ENCODE results near the gene DPY19L1. TPM values are rescaled to one million over a fixed set of nuclear protein-coding genes. Genes with fewer than 3 reads are reported as not detected.
"Not testable (repeated sequence)": the region's sequence is repeated elsewhere in the genome, so short reads cannot be mapped to it uniquely, and the experiment has no call there.

DPY19L1 gene
- total RNA-seq, 1 donor from 2014 or later, result 48.2 TPM

DNA sequence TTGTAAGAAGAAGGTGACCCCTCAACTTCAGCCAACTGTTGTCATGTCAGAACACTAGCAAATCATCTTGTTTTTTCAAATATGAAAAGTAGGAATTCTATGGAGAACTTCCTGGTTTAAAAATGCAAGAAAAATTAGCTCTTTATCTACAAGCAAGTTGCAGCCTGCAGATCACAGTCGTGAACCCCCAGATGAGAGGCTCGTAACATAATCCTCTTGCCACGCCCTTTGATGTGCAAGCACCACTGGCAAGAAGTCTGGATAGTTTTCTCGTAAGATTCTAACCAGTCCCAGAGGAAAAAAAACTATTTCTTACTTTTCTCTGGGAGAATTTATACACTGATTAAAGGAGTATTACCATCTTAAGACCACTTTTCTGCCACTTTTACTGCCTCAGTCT, 132.3 kb downstream of the DPY19L1 start:
- H3K27ac Mint-ChIP-seq, result no peak overlapping the region
- no peak overlapping the region for H2AFZ ChIP-seq (replicated peaks)
- H3K9me3 Mint-ChIP-seq, result peaks cover 8% of the 10 kb centered on the region
- H3K4me3 Mint-ChIP-seq, result no peak overlapping the region
- H3K4me2 ChIP-seq, result no peak overlapping the region
- H3K27ac ChIP-seq, result no peak overlapping the region
- peaks cover 3% of the 10 kb centered on the region for H3K4me1 Mint-ChIP-seq
- DNase-seq (ENCODE audit: low spot score), result no peak
- no peaks in the 10 kb centered on the region for H3K9me3 ChIP-seq (ENCODE audit: low read depth)
- peaks cover 5% of the 10 kb centered on the region for H3K27me3 Mint-ChIP-seq (ENCODE audit: insufficient read depth, low read depth)
- H3K9ac ChIP-seq, result no peak overlapping the region
- H3K4me1 ChIP-seq, result peaks cover 4% of the 10 kb centered on the region
- H3K79me2 ChIP-seq (ENCODE audit: low read depth), result no peaks in the 10 kb centered on the region
- H3K36me3 ChIP-seq, result no peaks in the 10 kb centered on the region
- H4K20me1 ChIP-seq (ENCODE audit: low read depth), result no peaks in the 10 kb centered on the region
- no peaks in the 10 kb centered on the region for H3K36me3 Mint-ChIP-seq
- no peak for TF ChIP-seq EZH2phosphoT487 (IDR thresholded peaks at IDR 0.05)
- no peaks in the 10 kb centered on the region for H3K27me3 ChIP-seq
- H3K4me3 ChIP-seq, result no peak overlapping the region
- H3F3A ChIP-seq (ENCODE audit: low read depth), result no peaks in the 10 kb centered on the region

GRCh38 chr7:34903921-34904320, 133.4 kb downstream of the DPY19L1 start:
- not testable (repeated sequence) for H3K4me3 Mint-ChIP-seq; H3K79me2 ChIP-seq (ENCODE audit: low read depth); H3K4me1 Mint-ChIP-seq; H3K27ac ChIP-seq; H3F3A ChIP-seq (ENCODE audit: low read depth); H3K36me3 Mint-ChIP-seq; H3K27me3 Mint-ChIP-seq (ENCODE audit: insufficient read depth, low read depth); H3K9me3 Mint-ChIP-seq; H3K27me3 ChIP-seq; H2AFZ ChIP-seq (replicated peaks); H4K20me1 ChIP-seq (ENCODE audit: low read depth); H3K9me3 ChIP-seq (ENCODE audit: low read depth); H3K4me3 ChIP-seq; DNase-seq (ENCODE audit: low spot score); H3K4me2 ChIP-seq; H3K9ac ChIP-seq; H3K27ac Mint-ChIP-seq; H3K4me1 ChIP-seq; H3K36me3 ChIP-seq

GRCh38 chr7:34902182-34902581, 135.1 kb downstream of the DPY19L1 start:
- no peaks in the 10 kb centered on the region for H4K20me1 ChIP-seq (ENCODE audit: low read depth)
- Mint-ChIP-seq H3K9me3 (peaks cover 4% of the 10 kb centered on the region), H3K27ac (peak overlapping the region; percentile 52), H3K4me3 (no peak overlapping the region), H3K36me3 (no peaks in the 10 kb centered on the region), H3K27me3 (ENCODE audit: insufficient read depth, low read depth) (peaks cover 7% of the 10 kb centered on the region), H3K4me1 (peaks cover 3% of the 10 kb centered on the region)
- H3K4me1 ChIP-seq, result peaks cover 4% of the 10 kb centered on the region
- H3K27ac ChIP-seq, result no peak overlapping the region
- H3F3A ChIP-seq (ENCODE audit: low read depth), result no peaks in the 10 kb centered on the region
- no peaks in the 10 kb centered on the region for H3K79me2 ChIP-seq (ENCODE audit: low read depth)
- H3K9ac ChIP-seq, result no peak overlapping the region
- no peak for TF ChIP-seq EZH2 (IDR thresholded peaks at IDR 0.05)
- TF ChIP-seq CTCF (IDR thresholded peaks at IDR 0.05), result no peak
- no peak for TF ChIP-seq EZH2phosphoT487 (IDR thresholded peaks at IDR 0.05)
- no peaks in the 10 kb centered on the region for H3K27me3 ChIP-seq
- H3K4me2 ChIP-seq, result no peak overlapping the region
- no peaks in the 10 kb centered on the region for H3K9me3 ChIP-seq (ENCODE audit: low read depth)
- no peaks in the 10 kb centered on the region for H3K36me3 ChIP-seq
- H2AFZ ChIP-seq (replicated peaks), result no peak overlapping the region
- no peak overlapping the region for H3K4me3 ChIP-seq
- peak; percentile 7 for DNase-seq (ENCODE audit: low spot score)

DNA sequence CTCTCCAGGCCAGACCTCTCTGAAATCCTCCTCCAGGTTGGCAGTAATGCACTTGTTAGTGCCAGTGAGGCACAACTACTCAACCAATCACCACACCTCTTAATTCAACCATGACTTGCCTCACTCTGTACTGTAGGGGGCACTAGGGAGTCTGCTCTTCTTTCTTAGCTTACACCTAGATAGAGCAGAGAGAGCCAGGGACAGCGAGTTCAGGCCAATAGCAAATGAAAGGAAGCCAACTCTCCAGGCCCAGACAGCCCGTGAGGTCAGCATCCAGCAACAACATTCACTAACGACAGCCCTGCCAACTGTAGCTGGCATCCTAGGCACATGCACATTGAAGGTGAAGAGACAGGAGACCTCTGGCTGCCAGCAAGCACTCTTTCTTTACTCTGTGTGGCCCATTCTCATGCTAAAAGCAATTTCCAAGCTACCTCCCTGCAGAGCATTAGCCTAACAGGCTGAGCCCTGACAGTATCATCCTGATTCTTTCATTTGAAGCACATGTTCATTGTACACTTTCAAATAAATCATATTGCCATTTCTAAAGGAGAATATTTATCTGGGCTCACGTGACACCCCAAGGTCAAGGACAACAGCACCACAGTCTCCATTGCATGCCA, 136.3 kb downstream of the DPY19L1 start:
- Histone ChIP-seq H3K9me3 (ENCODE audit: low read depth) (no peaks in the 10 kb centered on the region), H4K20me1 (ENCODE audit: low read depth) (no peaks in the 10 kb centered on the region), H3K4me3 (no peak overlapping the region), H2AFZ (replicated peaks) (peak overlapping the region; percentile 57), H3K4me1 (peaks cover 4% of the 10 kb centered on the region), H3F3A (ENCODE audit: low read depth) (no peaks in the 10 kb centered on the region), H3K4me2 (no peak overlapping the region), H3K9ac (no peak overlapping the region), H3K36me3 (no peaks in the 10 kb centered on the region), H3K27me3 (no peaks in the 10 kb centered on the region), H3K27ac (no peak overlapping the region), H3K79me2 (ENCODE audit: low read depth) (no peaks in the 10 kb centered on the region)
- peaks cover 6% of the 10 kb centered on the region for H3K27me3 Mint-ChIP-seq (ENCODE audit: insufficient read depth, low read depth)
- no peak overlapping the region for H3K27ac Mint-ChIP-seq
- peak; percentile 47 for DNase-seq (ENCODE audit: low spot score)
- no peak overlapping the region for H3K4me3 Mint-ChIP-seq
- peak; percentile 54 for TF ChIP-seq CTCF (IDR thresholded peaks at IDR 0.05)
- no peak for TF ChIP-seq EZH2 (IDR thresholded peaks at IDR 0.05)
- no peak for TF ChIP-seq EZH2phosphoT487 (IDR thresholded peaks at IDR 0.05)
- no peaks in the 10 kb centered on the region for H3K36me3 Mint-ChIP-seq
- peaks cover 3% of the 10 kb centered on the region for H3K4me1 Mint-ChIP-seq
- H3K9me3 Mint-ChIP-seq, result peaks cover 12% of the 10 kb centered on the region
